WERI-Rb-1 (cell line): ENCODE data around the gene LYL1.

Experiments
- DNase-seq: peaks from one replicate; pipeline ENCODE4 v3.0.0-alpha.2; 2020
- H3K27ac ChIP-seq: fragments of 250-450 bp; sonication (Bioruptor Pico); 2 replicates; pipeline ENCODE4 v1.5.1; 2020; ENCODE audit warnings: mild to moderate bottlenecking, moderate library complexity
- H3K27me3 ChIP-seq: fragments of 250-450 bp; sonication (Bioruptor Pico); 2 replicates; pipeline ENCODE4 v1.5.1; 2021; ENCODE audit warnings: mild to moderate bottlenecking, low read depth, moderate library complexity; ENCODE audit not compliant: insufficient read depth, severe bottlenecking
- H3K36me3 ChIP-seq: fragments of 250-450 bp; sonication (Bioruptor Pico); 2 replicates; pipeline ENCODE4 v1.5.1; 2020; ENCODE audit warnings: mild to moderate bottlenecking, moderate library complexity
- H3K4me3 ChIP-seq: 2 replicates; pipeline ENCODE4 v1.5.1; 2011; ENCODE audit warnings: low read depth, mild to moderate bottlenecking, control low read depth, low read length
- H3K9me3 ChIP-seq: fragments of 250-450 bp; sonication (Bioruptor Pico); 2 replicates; pipeline ENCODE4 v1.5.1; 2021; ENCODE audit warnings: mild to moderate bottlenecking, moderate library complexity; ENCODE audit not compliant: severe bottlenecking
- CTCF ChIP-seq: IDR thresholded peaks from 2 replicates; pipeline ENCODE4 v1.5.1; 2011; ENCODE audit warnings: low read depth, mild to moderate bottlenecking, control low read depth, inconsistent platforms, low read length

LYL1 gene

DNA sequence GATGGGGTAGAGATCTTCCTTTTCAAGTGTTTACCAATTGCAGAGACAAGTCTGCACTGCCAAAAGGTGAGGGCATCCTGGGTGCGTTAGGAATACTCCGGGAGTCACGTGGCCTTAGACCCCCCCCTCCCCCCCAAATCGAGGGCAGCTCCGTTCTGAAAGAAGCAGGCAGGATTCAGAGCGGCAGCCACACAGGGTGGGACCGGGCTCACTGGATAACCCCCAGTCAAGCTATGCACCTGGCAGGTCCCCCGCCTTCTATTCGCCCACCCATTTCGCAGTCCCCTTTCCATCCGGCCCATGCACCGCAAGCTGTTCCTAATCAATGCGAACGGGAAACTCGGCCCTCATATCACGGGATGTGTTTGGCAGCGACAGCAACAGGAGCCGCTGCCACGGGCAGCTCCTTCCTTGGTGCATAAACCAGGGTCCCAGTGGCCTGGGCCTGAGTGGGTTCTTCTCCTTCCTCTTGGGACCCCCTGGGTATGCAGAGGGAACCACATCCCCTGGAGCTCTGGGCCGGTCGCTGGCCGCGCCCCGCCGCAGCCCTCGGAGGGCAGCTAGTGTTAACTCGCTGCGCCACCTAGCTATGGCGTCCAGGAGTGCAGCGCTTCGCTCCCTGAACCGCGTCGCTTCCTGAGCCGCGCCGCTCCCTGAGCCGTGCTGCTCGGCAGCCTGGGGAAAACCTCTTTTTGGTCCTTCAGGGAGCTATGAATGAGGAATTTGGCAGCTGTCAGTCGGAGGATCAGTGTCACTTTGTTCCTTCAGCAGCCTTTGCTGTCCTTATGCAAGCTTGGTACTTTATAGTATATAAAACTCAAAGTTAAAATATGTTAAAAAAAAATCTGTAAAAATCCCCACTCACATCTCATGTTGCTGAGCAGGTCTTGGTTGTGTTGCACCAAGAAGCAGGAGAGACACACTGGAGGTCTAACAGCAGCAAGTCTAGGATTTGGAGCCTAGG lies 41.4 kb downstream of the LYL1 start:
- Histone ChIP-seq H3K27ac (peak overlapping the region; percentile 42), H3K36me3 (no peaks in the 10 kb centered on the region), H3K4me3 (peak overlapping the region; percentile 66), H3K27me3 (peaks cover 4% of the 10 kb centered on the region), H3K9me3 (no peaks in the 10 kb centered on the region)
- peak; percentile 81 for DNase-seq
- peak; percentile 97 for TF ChIP-seq CTCF

- Histone ChIP-seq H3K9me3 (no peaks in the 10 kb centered on the region), H3K4me3 (peak overlapping the region; percentile 66), H3K27ac (peak overlapping the region; percentile 42), H3K27me3 (peaks cover 4% of the 10 kb centered on the region), H3K36me3 (no peaks in the 10 kb centered on the region)
- DNase-seq: peak; percentile 44
- TF ChIP-seq CTCF: no peak
Measured at GRCh38 chr19:13060233-13060963, 42.3 kb downstream of the LYL1 start.

- Histone ChIP-seq H3K4me3 (no peak overlapping the region), H3K27ac (no peak overlapping the region), H3K27me3 (peaks cover 4% of the 10 kb centered on the region), H3K36me3 (no peaks in the 10 kb centered on the region), H3K9me3 (no peaks in the 10 kb centered on the region)
- 0 out of 2 replicates have a peak, but pooled peaks have one; percentile 10 for TF ChIP-seq CTCF
- no peak for DNase-seq
Measured at GRCh38 chr19:13058951-13059660, 43.6 kb downstream of the LYL1 start.

- Histone ChIP-seq H3K27me3 (peaks cover 4% of the 10 kb centered on the region), H3K36me3 (no peaks in the 10 kb centered on the region), H3K27ac (no peak overlapping the region), H3K9me3 (no peaks in the 10 kb centered on the region), H3K4me3 (no peak overlapping the region)
- no peak for DNase-seq
- TF ChIP-seq CTCF: no peak
Measured at GRCh38 chr19:13057744-13058143, 44.9 kb downstream of the LYL1 start.

DNA sequence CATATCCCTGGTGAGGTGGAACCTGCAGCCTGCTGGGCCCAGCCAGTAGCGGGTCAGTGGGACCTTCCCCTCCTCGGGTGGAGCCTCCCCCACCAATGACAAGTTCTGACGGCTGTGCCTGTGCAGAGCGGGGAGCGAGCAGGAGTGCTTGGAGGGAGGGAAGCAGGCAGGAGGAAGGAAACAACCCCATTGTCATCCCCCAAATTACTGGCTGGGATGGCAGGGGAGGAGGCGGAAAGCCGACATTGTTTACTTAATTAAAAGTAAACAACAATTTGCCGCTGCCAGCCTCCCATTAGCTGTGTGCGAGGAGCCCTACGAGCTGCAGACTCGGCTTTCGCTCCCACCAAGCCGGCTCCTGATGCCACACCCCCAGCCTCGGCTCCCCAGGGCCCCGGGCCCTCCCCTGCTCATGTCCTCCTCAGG lies 45.5 kb downstream of the LYL1 start:
- Histone ChIP-seq H3K27ac (no peak overlapping the region), H3K36me3 (no peaks in the 10 kb centered on the region), H3K9me3 (no peaks in the 10 kb centered on the region), H3K27me3 (peaks cover 4% of the 10 kb centered on the region), H3K4me3 (no peak overlapping the region)
- TF ChIP-seq CTCF: no peak
- no peak for DNase-seq
